Endometrial microvascular endothelial cells (primary cell): ENCODE data around the gene SNX13. TPM values are rescaled to one million over a fixed set of nuclear protein-coding genes. Genes with fewer than 3 reads are reported as not detected.

Source experiments
- in situ Hi-C: cut with HindIII; loops from 2 replicates; pipeline ENCODE4 v1.10.0; 2017; ENCODE audit warnings: low sequenced_read_pairs, low pct_unique_long_range_greater_than_20kb; ENCODE audit errors: inconsistent ontology term
- total RNA-seq: library from RNA; depleted of rRNA; stranded (reverse); fragments of >200 nt; gene quantifications from one replicate; pipeline ENCODE4 v1.2.3, GENCODE V29; 2015; ENCODE audit errors: inconsistent ontology term

Gene SNX13
- total RNA-seq, 1 donor from 2014 or later, result 28.9 TPM

- in situ Hi-C loops, result no loop called here
These were observed 170.4 kb downstream of the SNX13 start for GRCh38 chr7:17769918-17770317.

- in situ Hi-C loops, result no loop called here
These were observed 182.3 kb downstream of the SNX13 start for GRCh38 chr7:17758008-17758407.

- in situ Hi-C loops, result no loop called here
These were observed 194.2 kb downstream of the SNX13 start for GRCh38 chr7:17746020-17746530.

GRCh38 chr7:17745610-17746009 lies 194.7 kb downstream of the SNX13 start:
- in situ Hi-C loops, result no loop called here

GRCh38 chr7:17743316-17743715 lies 197.0 kb downstream of the SNX13 start:
- in situ Hi-C loops, result no loop called here

GRCh38 chr7:17741426-17741825 lies 198.9 kb downstream of the SNX13 start:
- in situ Hi-C loops, result no loop called here

Other genes with a start within 250 kb of the SNX13 start
- gene PRPS1L1, start 87.4 kb upstream of the SNX13 start, total RNA-seq, result not detected